ENCODE data around the gene DNAH17. TPM values are rescaled to one million over a fixed set of nuclear protein-coding genes. Genes with fewer than 3 reads are reported as not detected.

Gene DNAH17
- total and polyA plus RNA-seq, 2 of the 13 experiments (the other 11 are each of a cell fraction or from before 2014, with no cell fraction given), result 0.86 to 1.6 TPM

DNA sequence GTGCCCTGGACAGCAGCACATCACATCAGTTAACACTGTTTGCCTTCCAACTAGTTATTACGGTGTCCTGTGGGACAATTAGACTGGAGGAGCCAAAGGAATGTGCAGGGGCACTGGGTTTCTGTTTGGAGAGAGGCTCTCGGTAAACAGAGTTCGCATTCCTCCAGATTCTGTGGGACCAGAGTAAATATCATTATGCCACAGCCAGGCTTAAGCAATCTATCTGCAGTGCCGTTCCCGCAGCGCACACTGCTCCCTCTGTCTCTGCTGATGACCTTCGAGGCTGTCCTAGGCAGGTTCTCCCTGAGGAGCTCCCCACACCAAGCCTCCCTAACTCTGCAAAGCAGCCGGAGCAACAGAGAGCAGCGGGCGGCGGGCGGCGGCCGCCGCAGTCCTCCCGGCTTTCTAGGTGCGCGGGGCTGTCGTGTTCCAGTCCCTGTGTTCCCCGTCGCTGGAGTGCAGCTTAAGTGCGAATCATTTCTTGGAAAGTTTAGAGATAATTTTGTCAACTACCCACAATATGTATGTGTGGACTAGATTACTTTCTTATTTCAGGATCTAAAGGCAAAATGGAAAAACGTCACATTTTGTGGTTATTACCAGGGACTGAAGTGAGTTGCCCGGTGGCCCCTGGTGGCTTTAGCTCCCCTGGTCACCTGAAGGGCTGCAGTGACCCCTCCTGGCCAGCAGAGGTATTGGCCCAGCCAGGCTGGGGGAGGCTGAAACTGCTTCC lies 155.5 kb downstream of the DNAH17 start (continued):
- TF ChIP-seq MEIS1 (CRISPR knock-in tag; IDR thresholded peaks at IDR 0.05; ENCODE audit: borderline replicate concordance) (peak; percentile 90), DRAP1 (CRISPR knock-in tag; IDR thresholded peaks at IDR 0.05) (peak; percentile 56), SMAD3 (CRISPR knock-in tag; IDR thresholded peaks at IDR 0.05) (peak; percentile 95), PATZ1 (CRISPR knock-in tag; IDR thresholded peaks at IDR 0.05) (peak; percentile 97), ZNF768 (CRISPR knock-in tag; IDR thresholded peaks at IDR 0.05) (no peak), SMYD3 (CRISPR knock-in tag; IDR thresholded peaks at IDR 0.05) (peak; percentile 96), U2AF1 (optimal IDR thresholded peaks at IDR 0.05; ENCODE audit: low read depth, low read length) (peak; percentile 69), RARA (CRISPR knock-in tag; IDR thresholded peaks at IDR 0.05) (peak; percentile 94), ZNF160 (CRISPR knock-in tag; IDR thresholded peaks at IDR 0.05) (0 out of 2 replicates have a peak, but pooled peaks have one; percentile 66), ZNF788 (CRISPR knock-in tag; IDR thresholded peaks at IDR 0.05; ENCODE audit: borderline replicate concordance) (peak; percentile 86; the same call in 1 of the 2 replicates), ZNF296 (CRISPR knock-in tag; conservative IDR thresholded peaks at IDR 0.05) (0 out of 2 replicates have a peak, but pooled peaks have one; percentile 90), ZNF839 (CRISPR knock-in tag; IDR thresholded peaks at IDR 0.05; ENCODE audit: borderline replicate concordance) (no peak; the same call in 1 of the 2 replicates), ZNF101 (CRISPR knock-in tag; IDR thresholded peaks at IDR 0.05; ENCODE audit: borderline replicate concordance, low read depth) (0 out of 2 replicates have a peak, but pooled peaks have one; percentile 85), ARNT2 (CRISPR knock-in tag; IDR thresholded peaks at IDR 0.05; ENCODE audit: low read depth) (peak; percentile 91), TAF15 (IDR thresholded peaks at IDR 0.05; ENCODE audit: low read depth, low read length, poor library complexity, severe bottlenecking) (no peak), ZMAT3 (CRISPR knock-in tag; conservative IDR thresholded peaks at IDR 0.05) (no peak), ZBTB38 (CRISPR knock-in tag; IDR thresholded peaks at IDR 0.05) (peak; percentile 84), ZC3H13 (CRISPR knock-in tag; IDR thresholded peaks at IDR 0.05) (peak; percentile 19; the same call in 1 of the 2 replicates), NFE2L2 (IDR thresholded peaks at IDR 0.05; ENCODE audit: low read length) (no peak), GABPA (IDR thresholded peaks at IDR 0.05; ENCODE audit: low read depth, low read length) (no peak), GABPA (CRISPR knock-in tag; IDR thresholded peaks at IDR 0.05; ENCODE audit: low read depth) (no peak)
- TF ChIP-seq, protein P1, sequence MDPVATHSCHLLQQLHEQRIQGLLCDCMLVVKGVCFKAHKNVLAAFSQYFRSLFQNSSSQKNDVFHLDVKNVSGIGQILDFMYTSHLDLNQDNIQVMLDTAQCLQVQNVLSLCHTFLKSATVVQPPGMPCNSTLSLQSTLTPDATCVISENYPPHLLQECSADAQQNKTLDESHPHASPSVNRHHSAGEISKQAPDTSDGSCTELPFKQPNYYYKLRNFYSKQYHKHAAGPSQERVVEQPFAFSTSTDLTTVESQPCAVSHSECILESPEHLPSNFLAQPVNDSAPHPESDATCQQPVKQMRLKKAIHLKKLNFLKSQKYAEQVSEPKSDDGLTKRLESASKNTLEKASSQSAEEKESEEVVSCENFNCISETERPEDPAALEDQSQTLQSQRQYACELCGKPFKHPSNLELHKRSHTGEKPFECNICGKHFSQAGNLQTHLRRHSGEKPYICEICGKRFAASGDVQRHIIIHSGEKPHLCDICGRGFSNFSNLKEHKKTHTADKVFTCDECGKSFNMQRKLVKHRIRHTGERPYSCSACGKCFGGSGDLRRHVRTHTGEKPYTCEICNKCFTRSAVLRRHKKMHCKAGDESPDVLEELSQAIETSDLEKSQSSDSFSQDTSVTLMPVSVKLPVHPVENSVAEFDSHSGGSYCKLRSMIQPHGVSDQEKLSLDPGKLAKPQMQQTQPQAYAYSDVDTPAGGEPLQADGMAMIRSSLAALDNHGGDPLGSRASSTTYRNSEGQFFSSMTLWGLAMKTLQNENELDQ (CRISPR knock-in tag; IDR thresholded peaks at IDR 0.05; ENCODE audit: borderline replicate concordance), result no peak
- TF ChIP-seq, protein P2, sequence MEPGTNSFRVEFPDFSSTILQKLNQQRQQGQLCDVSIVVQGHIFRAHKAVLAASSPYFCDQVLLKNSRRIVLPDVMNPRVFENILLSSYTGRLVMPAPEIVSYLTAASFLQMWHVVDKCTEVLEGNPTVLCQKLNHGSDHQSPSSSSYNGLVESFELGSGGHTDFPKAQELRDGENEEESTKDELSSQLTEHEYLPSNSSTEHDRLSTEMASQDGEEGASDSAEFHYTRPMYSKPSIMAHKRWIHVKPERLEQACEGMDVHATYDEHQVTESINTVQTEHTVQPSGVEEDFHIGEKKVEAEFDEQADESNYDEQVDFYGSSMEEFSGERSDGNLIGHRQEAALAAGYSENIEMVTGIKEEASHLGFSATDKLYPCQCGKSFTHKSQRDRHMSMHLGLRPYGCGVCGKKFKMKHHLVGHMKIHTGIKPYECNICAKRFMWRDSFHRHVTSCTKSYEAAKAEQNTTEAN (CRISPR knock-in tag; conservative IDR thresholded peaks at IDR 0.05), result 0 out of 2 replicates have a peak, but pooled peaks have one; percentile 25
- TF ChIP-seq, protein P3, sequence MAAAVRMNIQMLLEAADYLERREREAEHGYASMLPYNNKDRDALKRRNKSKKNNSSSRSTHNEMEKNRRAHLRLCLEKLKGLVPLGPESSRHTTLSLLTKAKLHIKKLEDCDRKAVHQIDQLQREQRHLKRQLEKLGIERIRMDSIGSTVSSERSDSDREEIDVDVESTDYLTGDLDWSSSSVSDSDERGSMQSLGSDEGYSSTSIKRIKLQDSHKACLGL (CRISPR knock-in tag; IDR thresholded peaks at IDR 0.05), result peak; percentile 65; the same call in 1 of the 2 replicates

Data from HepG2 (cell line).